IPS DF 6.9 (cell line): ENCODE measurements around the gene ZMAT2.
A peak's percentile ranks its signal among the peaks of the same experiment; 100 is the strongest.
"Not testable (repeated sequence)": the region's sequence is repeated elsewhere in the genome, so short reads cannot be mapped to it uniquely, and the experiment has no call there.

ENCODE experiments used
- DNase-seq: peaks from one replicate; pipeline ENCODE4 v3.0.0-alpha.2; 2013; ENCODE audit warnings: low read depth, low spot score
- H3K27ac ChIP-seq: one replicate; pipeline ENCODE4 v1.5.1; 2013; ENCODE audit warnings: low read length, control low read depth
- H3K27me3 ChIP-seq: 2 replicates; pipeline ENCODE4 v1.6.1; 2013; ENCODE audit warnings: mild to moderate bottlenecking, low read length; ENCODE audit not compliant: control insufficient read depth, insufficient read depth
- H3K36me3 ChIP-seq: 2 replicates; pipeline ENCODE4 v1.6.1; 2013; ENCODE audit warnings: low read length; ENCODE audit not compliant: control insufficient read depth, insufficient read depth
- H3K4me1 ChIP-seq: 2 replicates; pipeline ENCODE4 v1.6.1; 2013; ENCODE audit warnings: low read length; ENCODE audit not compliant: control insufficient read depth, insufficient read depth
- H3K4me3 ChIP-seq: 2 replicates; pipeline ENCODE4 v1.5.1; 2013; ENCODE audit warnings: mild to moderate bottlenecking, low read length
- H3K9me3 ChIP-seq: 2 replicates; pipeline ENCODE4 v1.6.1; 2013; ENCODE audit warnings: low read length, inconsistent platforms; ENCODE audit not compliant: control insufficient read depth, insufficient read depth
- WGBS: extraction: QIAGEN DNeasy Blood & Tissue Kit; methylation state at CpG from one replicate; pipeline ENCODE4 v1.1.7; 2013; ENCODE audit warnings: mixed read lengths, missing lambda C conversion rate; ENCODE audit not compliant: insufficient read length, insufficient coverage; 5-methylcytosine and 5-hydroxymethylcytosine counted together

The ZMAT2 gene

DNA sequence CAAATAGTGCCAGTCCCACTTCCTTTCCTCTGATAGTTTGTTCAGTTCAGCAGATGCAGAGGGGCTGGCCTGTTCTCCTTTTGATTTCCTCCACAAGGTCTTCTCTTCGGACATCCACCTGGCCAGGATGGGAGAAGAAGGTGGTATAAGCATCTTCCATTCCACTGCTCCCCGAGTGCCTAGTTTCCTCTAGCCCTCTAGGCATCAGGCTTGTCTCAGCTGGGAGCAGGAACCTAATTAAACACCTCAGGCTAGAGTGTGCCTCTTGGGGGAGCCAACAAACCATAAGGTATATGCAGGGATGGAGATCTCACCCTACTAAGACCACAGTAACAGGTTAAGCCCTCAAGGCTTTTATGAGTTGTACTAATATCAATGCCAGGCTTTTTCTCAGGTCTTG lies 26.0 kb upstream of the ZMAT2 start:
- Histone ChIP-seq H3K4me1 (no peaks in the 10 kb centered on the region), H3K27me3 (no peaks in the 10 kb centered on the region), H3K4me3 (no peak overlapping the region), H3K9me3 (no peaks in the 10 kb centered on the region), H3K27ac (no peak overlapping the region), H3K36me3 (peaks cover 27% of the 10 kb centered on the region)
- DNase-seq = no peak
- WGBS = no CpG with 5 or more reads among the region's 2 CpGs

DNA sequence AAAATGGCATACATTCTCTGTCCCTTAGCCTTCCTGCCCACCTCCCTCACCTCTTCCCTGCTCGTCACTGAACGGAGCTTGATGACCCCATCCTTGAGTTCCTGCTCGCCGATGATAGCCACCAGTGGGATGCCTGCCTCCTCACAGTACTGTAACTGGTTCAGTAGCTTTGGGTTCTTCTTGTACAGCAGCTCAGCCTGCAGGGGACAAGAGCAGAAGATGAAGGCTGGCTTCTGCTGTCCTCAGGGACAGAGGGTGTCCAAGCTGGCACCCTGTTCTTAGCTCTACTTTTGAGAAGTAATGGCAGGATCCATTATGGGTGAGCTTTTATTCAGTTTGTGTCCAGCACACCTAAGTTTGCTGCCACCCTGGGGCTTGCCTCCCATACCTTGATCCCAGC lies 25.6 kb upstream of the ZMAT2 start:
- H3K27ac ChIP-seq = no peak overlapping the region
- no peaks in the 10 kb centered on the region for H3K9me3 ChIP-seq
- no peaks in the 10 kb centered on the region for H3K27me3 ChIP-seq
- DNase-seq = no peak
- no peaks in the 10 kb centered on the region for H3K4me1 ChIP-seq
- H3K4me3 ChIP-seq = no peak overlapping the region
- H3K36me3 ChIP-seq = peaks cover 23% of the 10 kb centered on the region
- WGBS = no CpG with 5 or more reads among the region's 4 CpGs

DNA sequence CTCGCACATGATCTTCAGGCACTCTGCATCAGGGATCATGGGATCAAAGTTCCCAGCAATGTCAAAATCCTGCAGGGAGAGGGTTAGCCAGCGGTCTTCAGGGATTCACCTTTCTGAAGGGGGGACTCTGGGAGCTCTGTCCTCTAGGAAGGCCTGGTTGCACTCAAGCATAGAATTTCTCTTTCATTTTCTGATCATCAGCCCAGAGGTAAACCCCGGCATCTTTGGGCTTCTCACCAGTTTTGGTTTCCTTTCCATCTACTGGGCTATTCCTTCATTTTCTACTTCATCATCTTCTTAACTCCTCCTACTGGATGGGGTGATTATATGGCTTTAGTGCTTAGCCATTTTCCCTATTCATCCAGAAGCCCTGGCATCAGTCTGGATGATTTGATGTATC lies 22.3 kb upstream of the ZMAT2 start:
- H3K27ac ChIP-seq = no peak overlapping the region
- H3K27me3 ChIP-seq = no peaks in the 10 kb centered on the region
- no peak overlapping the region for H3K4me3 ChIP-seq
- no peaks in the 10 kb centered on the region for H3K4me1 ChIP-seq
- DNase-seq = no peak
- H3K36me3 ChIP-seq = peaks cover 27% of the 10 kb centered on the region
- no peaks in the 10 kb centered on the region for H3K9me3 ChIP-seq
- no CpG with 5 or more reads among the region's 3 CpGs for WGBS

- Histone ChIP-seq H3K9me3 (no peaks in the 10 kb centered on the region), H3K36me3 (peaks cover 25% of the 10 kb centered on the region), H3K4me1 (no peaks in the 10 kb centered on the region), H3K27me3 (no peaks in the 10 kb centered on the region), H3K27ac (no peak overlapping the region), H3K4me3 (no peak overlapping the region)
- no peak for DNase-seq
- WGBS = no CpG with 5 or more reads among the region's 7 CpGs
Measured at GRCh38 chr5:140678993-140679392, 21.3 kb upstream of the ZMAT2 start.

DNA sequence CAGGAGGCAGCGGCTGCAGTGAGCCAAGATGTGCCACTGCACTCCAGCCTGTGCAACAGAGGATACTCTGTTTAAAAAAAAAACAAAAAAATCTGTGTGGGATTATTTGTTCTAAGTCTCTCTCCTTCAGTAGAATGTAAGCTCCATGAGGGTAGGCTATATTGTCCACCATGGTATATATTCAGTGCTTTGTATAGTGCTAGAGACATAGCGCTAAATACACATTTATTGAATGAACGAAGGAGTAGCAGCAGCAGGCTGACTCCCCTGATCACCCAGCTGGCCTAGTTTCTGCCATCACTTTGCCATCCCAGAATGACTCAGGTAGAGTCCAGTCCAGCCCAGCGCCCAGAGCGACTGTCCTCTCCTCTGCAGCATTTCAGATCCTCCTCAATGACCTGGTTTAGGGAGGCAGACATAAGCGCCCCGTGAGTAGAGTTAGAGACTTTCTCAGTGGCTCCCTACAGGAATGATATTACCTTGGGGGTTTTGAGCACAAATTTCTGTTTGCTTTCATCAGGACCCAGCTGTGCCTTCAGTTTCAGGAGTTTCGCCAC lies 9.8 kb upstream of the ZMAT2 start:
- no peaks in the 10 kb centered on the region for H3K27me3 ChIP-seq
- H3K4me1 ChIP-seq = no peaks in the 10 kb centered on the region
- WGBS = no CpG with 5 or more reads among the region's 8 CpGs
- no peak overlapping the region for H3K27ac ChIP-seq
- peaks cover 7% of the 10 kb centered on the region; the same call in 1 of the 2 replicates for H3K36me3 ChIP-seq
- H3K4me3 ChIP-seq = peak overlapping the region; percentile 93; the same call in 1 of the 2 replicates
- no peak for DNase-seq
- H3K9me3 ChIP-seq = no peaks in the 10 kb centered on the region

DNA sequence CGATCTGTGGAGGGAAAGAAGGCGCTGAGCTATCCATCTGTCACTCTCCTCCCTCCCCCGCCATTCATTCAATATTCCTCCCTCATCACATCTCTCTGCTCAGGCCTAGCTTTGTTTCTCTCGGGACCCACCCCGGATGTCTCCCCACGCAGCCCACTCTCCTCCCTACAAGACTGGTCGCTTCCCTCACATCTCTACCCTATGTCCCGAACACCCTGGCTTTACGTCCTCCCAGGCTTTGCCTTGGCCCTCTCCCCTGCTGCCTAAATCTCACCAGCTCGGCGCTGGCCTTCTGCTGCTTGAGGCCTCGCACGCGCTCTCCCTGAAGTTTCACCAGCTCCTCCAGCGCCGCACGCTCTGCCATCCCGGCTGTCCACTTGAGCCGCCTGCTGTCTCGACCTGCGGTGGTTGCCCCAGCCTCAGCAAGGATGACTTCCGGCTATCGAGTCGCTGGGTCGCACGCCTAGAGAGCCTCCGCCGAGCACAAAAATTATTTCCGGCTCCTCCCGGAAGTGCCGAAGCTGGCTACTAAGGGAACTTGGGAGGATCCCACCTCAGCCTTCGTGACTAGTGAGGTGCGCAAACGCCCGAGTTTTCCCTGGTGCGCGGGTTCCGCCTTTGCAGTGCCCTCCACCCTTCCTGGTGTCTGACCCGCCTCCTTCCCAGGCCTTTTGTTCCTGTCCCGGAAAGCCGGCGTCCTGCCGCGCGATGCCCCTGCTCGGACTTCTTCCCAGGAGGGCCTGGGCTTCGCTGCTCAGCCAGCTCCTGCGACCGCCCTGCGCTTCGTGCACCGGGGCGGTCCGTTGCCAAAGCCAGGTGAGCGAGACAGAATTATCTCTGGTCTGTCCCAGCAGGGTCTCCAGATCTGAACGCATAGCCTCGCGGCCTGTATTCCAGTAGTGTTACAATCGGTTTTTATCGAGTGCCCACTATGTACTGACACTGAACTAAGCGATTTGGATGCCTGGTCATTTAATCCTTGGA lies 9.0 kb upstream of the ZMAT2 start, which contains the start of the genes HARS1 and HARS2:
Gene HARS1 (minus strand): TSS at position 430 of the 984 bp plus-strand sequence. CDS start 66 bp downstream, at position 364.
Gene HARS2 (plus strand): TSS at position 515 of the 984 bp plus-strand sequence. CDS start 194 bp downstream, at position 709.
- no peaks in the 10 kb centered on the region for H3K27me3 ChIP-seq
- H3K9me3 ChIP-seq = no peaks in the 10 kb centered on the region
- peak; percentile 80 for DNase-seq
- H3K4me1 ChIP-seq = no peaks in the 10 kb centered on the region
- no peak within 1 kb of the TSS for H3K27ac ChIP-seq
- peak within 1 kb of the TSS; percentile 93 for H3K4me3 ChIP-seq
- WGBS = no CpG with 5 or more reads among the region's 61 CpGs
- H3K36me3 ChIP-seq = peaks cover 11% of the 10 kb centered on the region; the same call in 1 of the 2 replicates

DNA sequence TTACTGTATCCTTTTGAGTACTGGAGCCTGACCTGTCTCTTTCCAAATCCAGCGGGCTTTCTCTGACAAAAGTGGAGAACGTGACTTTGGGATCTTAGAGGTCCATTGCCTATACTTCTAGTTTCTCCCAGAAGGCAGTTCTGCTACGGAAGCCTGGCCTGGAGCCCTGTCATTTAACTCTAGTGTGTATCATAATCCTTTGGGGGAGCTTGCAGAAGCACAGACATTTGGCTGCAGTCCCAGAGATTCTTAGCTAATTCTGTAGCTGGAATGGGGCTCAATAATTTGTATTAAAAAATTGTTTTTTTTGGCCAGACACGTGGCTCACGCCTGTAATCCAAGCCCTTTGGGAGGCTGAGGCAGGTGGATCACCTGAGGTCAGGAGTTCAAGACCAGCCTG lies 6.0 kb upstream of the ZMAT2 start:
- Histone ChIP-seq H3K27me3 (no peaks in the 10 kb centered on the region), H3K9me3 (no peaks in the 10 kb centered on the region), H3K4me3 (no peak overlapping the region), H3K36me3 (peaks cover 25% of the 10 kb centered on the region), H3K4me1 (no peaks in the 10 kb centered on the region), H3K27ac (no peak overlapping the region)
- DNase-seq = no peak
- no CpG with 5 or more reads among the region's 5 CpGs for WGBS

GRCh38 chr5:140696891-140697492 lies 3.3 kb upstream of the ZMAT2 start:
- Histone ChIP-seq H3K36me3 (peaks cover 25% of the 10 kb centered on the region), H3K4me1 (no peaks in the 10 kb centered on the region), H3K27ac (no peak overlapping the region), H3K27me3 (no peaks in the 10 kb centered on the region), H3K9me3 (no peaks in the 10 kb centered on the region), H3K4me3 (no peak overlapping the region)
- DNase-seq = no peak
- no CpG with 5 or more reads among the region's 4 CpGs for WGBS

DNA sequence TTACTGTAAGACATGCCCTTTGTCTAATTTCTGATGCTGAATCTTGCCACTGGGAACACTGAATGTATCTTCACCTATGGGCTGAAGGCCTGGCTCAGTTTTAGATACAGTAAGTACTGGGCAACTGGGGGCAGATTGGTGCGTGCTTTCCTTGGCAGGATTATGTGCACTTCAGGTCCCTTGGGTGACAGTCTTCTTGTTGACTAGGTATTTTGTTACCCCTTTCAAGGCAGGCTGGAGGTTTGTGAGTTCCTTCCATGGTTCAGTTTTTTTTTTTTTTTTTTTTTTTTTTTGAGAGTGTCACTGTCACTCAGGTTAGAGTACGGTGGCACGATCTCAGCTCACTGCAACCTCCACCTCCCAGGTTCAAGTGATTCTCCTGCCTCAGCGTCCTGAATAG lies 7.6 kb downstream of the ZMAT2 start:
- Histone ChIP-seq H3K27ac (no peak overlapping the region), H3K4me1 (no peaks in the 10 kb centered on the region), H3K9me3 (no peaks in the 10 kb centered on the region), H3K36me3 (peaks cover 4% of the 10 kb centered on the region; the same call in 1 of the 2 replicates), H3K27me3 (no peaks in the 10 kb centered on the region), H3K4me3 (no peak overlapping the region)
- no peak for DNase-seq
- no CpG with 5 or more reads among the region's 4 CpGs for WGBS

DNA sequence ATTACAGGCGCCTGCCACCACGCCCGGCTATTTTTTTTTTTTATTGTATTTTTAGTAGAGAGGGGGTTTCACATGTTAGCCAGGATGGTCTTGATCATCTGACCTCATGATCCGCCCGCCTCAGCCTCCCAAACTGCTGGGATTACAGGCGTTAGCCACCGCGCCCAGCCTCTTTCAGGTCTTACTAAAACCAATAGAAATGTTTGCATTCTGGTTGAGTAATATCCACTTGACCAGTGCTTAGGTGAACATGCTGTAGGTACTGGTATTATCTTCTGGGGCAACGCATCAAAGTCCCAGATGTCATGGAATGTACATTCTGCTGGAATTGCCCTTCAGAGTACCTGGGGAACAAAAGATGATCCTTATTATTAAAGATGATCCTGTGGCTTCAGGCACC lies 8.5 kb downstream of the ZMAT2 start:
- no CpG with 5 or more reads among the region's 9 CpGs for WGBS
- not testable (repeated sequence) for H3K27ac ChIP-seq, H3K9me3 ChIP-seq, H3K27me3 ChIP-seq, DNase-seq, H3K36me3 ChIP-seq, H3K4me3 ChIP-seq, H3K4me1 ChIP-seq
